HCT116 (cell line): ENCODE results near the gene DLG2. TPM values are rescaled to one million over a fixed set of nuclear protein-coding genes. Genes with fewer than 3 reads are reported as not detected.

ENCODE experiments used
- ATAC-seq: fragments of 200-7000 bp; cut with Tn5 transposase; 2 replicates; pipeline ENCODE4 v1.9.1; 2020; ENCODE audit warnings: mild to moderate bottlenecking, moderate library complexity
- BruUV-seq: library from RNA; stranded (reverse); fragments of 400-500 nt; replicated peaks from 2 replicates; lab custom pipeline; 2021; lab: Mats Ljungman, UMichigan
- CTCF ChIA-PET: fragments of 300-600 bp; sonication (Branson Sonifier 250); formaldehyde crosslinking; loops from one replicate; lab custom pipeline; 2021; ENCODE audit warnings: antibody characterized with exemption; lab: Charles Lee
- POLR2A ChIA-PET: fragments of 300-600, 350-600 bp; sonication (Branson Sonifier 250); formaldehyde crosslinking; loops from one replicate; lab custom pipeline; 2021; ENCODE audit warnings: antibody characterized with exemption; lab: Charles Lee
- RAD21 ChIA-PET, 2 experiments: fragments of 300-600 bp; sonication (Branson Sonifier 250); formaldehyde crosslinking; loops; one replicate each; lab custom pipeline; 2023; ENCODE audit warnings: low total read pairs in 2 of 2; ENCODE audit not compliant: uncharacterized antibody in 2 of 2, unreplicated experiment in 2 of 2, low non-redundant PET in 1 of 2; lab: Charles Lee
- DNase-seq: peaks from one replicate; pipeline ENCODE4 v3.0.0-alpha.2; 2010; ENCODE audit warnings: low read depth, low spot score
- H2AFZ ChIP-seq: fragments of 200-600 bp; shearing (Covaris generic), sonication (generic); 2 replicates; pipeline ENCODE4 v1.6.1; 2017; ENCODE audit warnings: low read depth, mixed run types, mixed read lengths, antibody characterized with exemption, low read length; ENCODE audit not compliant: poor library complexity, severe bottlenecking
- H3K27ac ChIP-seq: 2 replicates; pipeline ENCODE4 v1.5.1; 2012; ENCODE audit warnings: low read depth, low read length
- H3K27me3 ChIP-seq: fragments of 200-600 bp; sonication (generic); 2 replicates; pipeline ENCODE4 v1.6.1; 2016; ENCODE audit warnings: mixed run types, low read length, mixed read lengths; ENCODE audit not compliant: insufficient read depth
- H3K36me3 ChIP-seq, 2 experiments: fragments of 200-500 bp in 1 of 2; fragments of 200-600 bp in 1 of 2; sonication (Bioruptor generic) in 1 of 2; sonication (generic) in 1 of 2; 2 replicates each; pipeline versions ENCODE4 v1.5.1 to v1.6.1; 2014 to 2016; ENCODE audit warnings: low read length in 2 of 2, inconsistent platforms in 1 of 2, mixed read lengths in 1 of 2, mixed run types in 1 of 2; ENCODE audit not compliant: insufficient read depth in 2 of 2, control insufficient read depth in 1 of 2
- H3K4me1 ChIP-seq, 2 experiments: fragments of 200-600 bp in 1 of 2; sonication (generic) in 1 of 2; 2 replicates each; pipeline versions ENCODE4 v1.5.1 to v1.6.1; 2012 to 2017; ENCODE audit warnings: low read length in 2 of 2, inconsistent platforms in 1 of 2, mild to moderate bottlenecking in 1 of 2, mixed read lengths in 1 of 2, mixed run types in 1 of 2, moderate library complexity in 1 of 2; ENCODE audit not compliant: insufficient read depth in 2 of 2, control insufficient read depth in 1 of 2
- H3K4me2 ChIP-seq: fragments of 200-600 bp; sonication (generic); 2 replicates; pipeline ENCODE4 v1.6.1; 2017; ENCODE audit warnings: mixed run types, low read length, mixed read lengths
- H3K4me3 ChIP-seq, 2 experiments: fragments of 200-600 bp in 1 of 2; sonication (generic) in 1 of 2; replicated peaks in 1 of 2; 2 replicates each; pipeline ENCODE4 v1.5.1; 2011 to 2016; ENCODE audit warnings: low read length in 2 of 2, control low read depth in 1 of 2, low read depth in 1 of 2, mild to moderate bottlenecking in 1 of 2, mixed read lengths in 1 of 2, mixed run types in 1 of 2
- H3K79me2 ChIP-seq: fragments of 200-600 bp; sonication (generic); 2 replicates; pipeline ENCODE4 v1.6.1; 2017; ENCODE audit warnings: mild to moderate bottlenecking, mixed run types, low read length, moderate library complexity, mixed read lengths; ENCODE audit not compliant: insufficient read depth
- H3K9ac ChIP-seq: fragments of 200-600 bp; sonication (generic); 2 replicates; pipeline ENCODE4 v1.6.1; 2016; ENCODE audit warnings: low read length, mixed read lengths
- H3K9me2 ChIP-seq: fragments of 200-600 bp; sonication (generic), shearing (Covaris generic); 2 replicates; pipeline ENCODE4 v1.6.1; 2017; ENCODE audit warnings: mixed run types, mild to moderate bottlenecking, moderate library complexity; ENCODE audit not compliant: insufficient read depth
- H3K9me3 ChIP-seq, 2 experiments: fragments of 200-500 bp in 1 of 2; fragments of 200-600 bp in 1 of 2; sonication (Bioruptor generic) in 1 of 2; sonication (generic) in 1 of 2; 2 replicates each; pipeline ENCODE4 v1.6.1; 2014 to 2017; ENCODE audit warnings: low read length in 2 of 2, mixed read lengths in 2 of 2, inconsistent platforms in 1 of 2, low read depth in 1 of 2, mild to moderate bottlenecking in 1 of 2, mixed run types in 1 of 2, moderate library complexity in 1 of 2; ENCODE audit not compliant: control insufficient read depth in 1 of 2, insufficient read depth in 1 of 2
- H4K20me1 ChIP-seq: fragments of 200-600 bp; sonication (generic), shearing (Covaris generic); 2 replicates; pipeline ENCODE4 v1.6.1; 2017; ENCODE audit warnings: mixed run types, mild to moderate bottlenecking, moderate library complexity; ENCODE audit not compliant: insufficient read depth
- ATF3 ChIP-seq: IDR thresholded peaks from 2 replicates; pipeline ENCODE4 v1.6.1; 2012
- CBX3 ChIP-seq: IDR thresholded peaks from 2 replicates; pipeline ENCODE4 v1.6.1; 2012; ENCODE audit warnings: low read depth
- CEBPB ChIP-seq: IDR thresholded peaks from 2 replicates; pipeline ENCODE4 v1.6.1; 2012; ENCODE audit warnings: low read depth
- EGR1 ChIP-seq: IDR thresholded peaks from 2 replicates; pipeline ENCODE4 v1.6.1; 2012; ENCODE audit warnings: low read depth
- ELF1 ChIP-seq: IDR thresholded peaks from 2 replicates; pipeline ENCODE4 v1.6.1; 2012; ENCODE audit warnings: low read depth, borderline replicate concordance
- EZH2phosphoT487 ChIP-seq: fragments of 200-600 bp; IDR thresholded peaks from 2 replicates; pipeline ENCODE4 v1.6.1; 2018; ENCODE audit warnings: antibody characterized with exemption, borderline replicate concordance
- FOSL1 ChIP-seq: IDR thresholded peaks from 2 replicates; pipeline ENCODE4 v1.6.1; 2012; ENCODE audit warnings: low read depth
- POLR2A ChIP-seq: IDR thresholded peaks from 2 replicates; pipeline ENCODE4 v1.7.0; 2011; ENCODE audit warnings: borderline replicate concordance; ENCODE audit not compliant: insufficient read depth, insufficient read length; ENCODE audit errors: extremely low read depth
- POLR2AphosphoS5 ChIP-seq: IDR thresholded peaks from 2 replicates; pipeline ENCODE4 v1.6.1; 2011; ENCODE audit warnings: mild to moderate bottlenecking, low read depth, low read length, moderate library complexity
- RAD21 ChIP-seq: IDR thresholded peaks from 2 replicates; pipeline ENCODE4 v1.6.1; 2012; ENCODE audit warnings: low read depth, mild to moderate bottlenecking
- REST ChIP-seq: IDR thresholded peaks from 2 replicates; pipeline ENCODE4 v1.6.1; 2012; ENCODE audit warnings: low read depth
- SP1 ChIP-seq: IDR thresholded peaks from 2 replicates; pipeline ENCODE4 v1.6.1; 2012; ENCODE audit warnings: low read depth
- SRF ChIP-seq: IDR thresholded peaks from 2 replicates; pipeline ENCODE4 v1.6.1; 2012; ENCODE audit warnings: low read depth
- TCF7L2 ChIP-seq: IDR thresholded peaks from 2 replicates; pipeline ENCODE4 v1.7.0; 2011; ENCODE audit warnings: borderline replicate concordance, inconsistent platforms; ENCODE audit not compliant: insufficient read depth, insufficient read length; ENCODE audit errors: extremely low read depth
- YY1 ChIP-seq: IDR thresholded peaks from 2 replicates; pipeline ENCODE4 v1.6.1; 2011; ENCODE audit warnings: low read length, low read depth, moderate library complexity, mild to moderate bottlenecking; ENCODE audit not compliant: insufficient replicate concordance; ENCODE audit errors: extremely low read depth
- ZBTB33 ChIP-seq: IDR thresholded peaks from 2 replicates; pipeline ENCODE4 v1.6.1; 2011; ENCODE audit warnings: mild to moderate bottlenecking, low read length, moderate library complexity; ENCODE audit not compliant: insufficient replicate concordance; ENCODE audit errors: extremely low read depth
- ZFX ChIP-seq: fragments of 450-650 bp; IDR thresholded peaks from 2 replicates; pipeline ENCODE4 v1.6.1; 2017
- ZNF274 ChIP-seq: fragments of 200-500 bp; sonication (Bioruptor generic); IDR thresholded peaks from 2 replicates; pipeline ENCODE4 v1.6.1; 2014; ENCODE audit warnings: mild to moderate bottlenecking, low read depth, low read length, inconsistent platforms
- intact Hi-C: fragments of 100-400 bp; cut with micrococcal nuclease; formaldehyde crosslinking; loops from 2 replicates; pipeline ENCODE4 v1.10.0; 2022
- total RNA-seq: library from RNA; stranded (reverse); gene quantifications from one replicate; pipeline ENCODE4 v1.2.1, GENCODE V29; 2021; ENCODE audit not compliant: unreplicated experiment

DLG2 gene
- total RNA-seq, 1 experiment from 2014 or later, result 2.4 TPM

GRCh38 chr11:83702796-83703195, 1924.3 kb downstream of the DLG2 start (continued):
- no peak for TF ChIP-seq ATF3
- no peak for TF ChIP-seq EGR1
- TF ChIP-seq ZBTB33, result no peak
- no peak for TF ChIP-seq POLR2A
- no peak for TF ChIP-seq ELF1

- RAD21 ChIA-PET, result no interaction called here
- TF ChIP-seq POLR2AphosphoS5, result no peak
- no peak for TF ChIP-seq RAD21
- no peak for TF ChIP-seq SRF
- no peak for TF ChIP-seq ZFX
- no peak for TF ChIP-seq ATF3
- TF ChIP-seq CEBPB, result no peak
- no peak for TF ChIP-seq EGR1
- TF ChIP-seq ZNF274, result no peak
- TF ChIP-seq YY1, result no peak
- no peak for TF ChIP-seq EZH2phosphoT487
- TF ChIP-seq REST, result no peak
- TF ChIP-seq TCF7L2, result no peak
- no peak for TF ChIP-seq SP1
- TF ChIP-seq FOSL1, result no peak
- no peak for TF ChIP-seq ELF1
- no peak for TF ChIP-seq ZBTB33
- no peak for TF ChIP-seq CBX3
These were observed 1929.6 kb downstream of the DLG2 start for GRCh38 chr11:83697518-83697917.

More at GRCh38 chr11:83697518-83697917, 1929.6 kb downstream of the DLG2 start:
- Histone ChIP-seq H4K20me1 (no peaks in the 10 kb centered on the region), H3K27ac (no peak overlapping the region), H3K9me3 (no peaks in the 10 kb centered on the region), H3K4me2 (no peak overlapping the region), H3K4me1 (no peaks in the 10 kb centered on the region), H3K9me2 (no peaks in the 10 kb centered on the region), H3K9ac (no peak overlapping the region), H3K79me2 (no peaks in the 10 kb centered on the region), H2AFZ (no peak overlapping the region), H3K4me3 (no peak overlapping the region), H3K36me3 (no peaks in the 10 kb centered on the region), H3K27me3 (peaks cover 16% of the 10 kb centered on the region)
- DNase-seq (no peak), ATAC-seq (no peak)
- intact Hi-C loops, result no loop called here
- no TSS peak for BruUV-seq
- ChIA-PET CTCF (no interaction called here), POLR2A (no interaction called here)
